Fibroblast of lung (primary cell): ENCODE data around the gene KIAA1671. TPM values are rescaled to one million over a fixed set of nuclear protein-coding genes. Genes with fewer than 3 reads are reported as not detected.

Experiments used
- DNase-seq, 2 donors: peaks; one replicate each; pipeline versions ENCODE4 v3.0.0 to v3.0.0-alpha.2; 2010; ENCODE audit warnings: low read depth in 2 of 2
- H2AFZ ChIP-seq: 2 replicates; pipeline ENCODE4 v1.5.1; 2012; ENCODE audit warnings: low read length, control low read depth, inconsistent platforms
- H3K27ac ChIP-seq: 2 replicates; pipeline ENCODE4 v1.5.1; 2011; ENCODE audit warnings: low read length, control low read depth; ENCODE audit not compliant: insufficient read depth
- H3K27me3 ChIP-seq: 2 replicates; pipeline ENCODE4 v1.5.1; 2011; ENCODE audit warnings: mild to moderate bottlenecking, low read length; ENCODE audit not compliant: control insufficient read depth, insufficient read depth
- H3K36me3 ChIP-seq: 2 replicates; pipeline ENCODE4 v1.5.1; 2011; ENCODE audit warnings: low read length; ENCODE audit not compliant: control insufficient read depth, insufficient read depth
- H3K4me1 ChIP-seq: 2 replicates; pipeline ENCODE4 v1.5.1; 2011; ENCODE audit warnings: low read length; ENCODE audit not compliant: control insufficient read depth, insufficient read depth; ENCODE audit errors: extremely low read depth
- H3K4me2 ChIP-seq: 2 replicates; pipeline ENCODE4 v1.5.1; 2011; ENCODE audit warnings: low read length, control low read depth; ENCODE audit not compliant: insufficient read depth; ENCODE audit errors: extremely low read depth
- H3K4me3 ChIP-seq, 4 experiments: fragments of 200-600 bp in 1 of 4; sonication (generic) in 1 of 4; replicated peaks in 1 of 4; 2 replicates each; pipeline ENCODE4 v1.5.1; 2011 to 2016; ENCODE audit warnings: low read length in 4 of 4, low read depth in 3 of 4, mild to moderate bottlenecking in 3 of 4, control low read depth in 2 of 4, inconsistent platforms in 1 of 4, mixed read lengths in 1 of 4; ENCODE audit not compliant: insufficient read depth in 1 of 4; ENCODE audit errors: control extremely low read depth in 1 of 4
- H3K79me2 ChIP-seq: 2 replicates; pipeline ENCODE4 v1.5.1; 2012; ENCODE audit warnings: mild to moderate bottlenecking, low read length, inconsistent platforms; ENCODE audit not compliant: control insufficient read depth, insufficient read depth
- H3K9ac ChIP-seq: 2 replicates; pipeline ENCODE4 v1.5.1; 2011; ENCODE audit warnings: mild to moderate bottlenecking, low read length, control low read depth; ENCODE audit not compliant: insufficient read depth
- H3K9me3 ChIP-seq: 2 replicates; pipeline ENCODE4 v1.5.1; 2012; ENCODE audit warnings: low read depth, low read length; ENCODE audit not compliant: control insufficient read depth, insufficient read depth
- H4K20me1 ChIP-seq: 2 replicates; pipeline ENCODE4 v1.5.1; 2011; ENCODE audit warnings: low read length; ENCODE audit not compliant: control insufficient read depth, insufficient read depth; ENCODE audit errors: extremely low read depth
- CTCF ChIP-seq, 2 donors: IDR thresholded peaks in 1 of 2; conservative IDR thresholded peaks in 1 of 2; 1 replicate in 1 of 2; 2 replicates in 1 of 2; pipeline ENCODE4 v1.5.1; 2011 to 2012; ENCODE audit warnings: low read length in 2 of 2, control low read depth in 1 of 2, inconsistent platforms in 1 of 2, low read depth in 1 of 2, mild to moderate bottlenecking in 1 of 2
- EZH2 ChIP-seq: IDR thresholded peaks from 2 replicates; pipeline ENCODE4 v1.5.1; 2012; ENCODE audit warnings: low read length, control low read depth, mild to moderate bottlenecking; ENCODE audit errors: missing control alignments
- polyA plus RNA-seq, 2 donors: library from polyadenylated mRNA; depleted of rRNA in 1 of 2; stranded (reverse) in 1 of 2; unstranded in 1 of 2; fragments of >200 nt; gene quantifications; 2 replicates each; pipeline ENCODE4 v1.2.1, GENCODE V29; 2011 to 2012; ENCODE audit warnings: missing spikeins in 1 of 2
- total RNA-seq: library from RNA; depleted of rRNA; stranded (reverse); fragments of >200 nt; gene quantifications from 2 replicates; pipeline ENCODE4 v1.2.1, GENCODE V29; 2014

The KIAA1671 gene
- total and polyA plus RNA-seq, 2 donors (not counting 1 experiment from before 2014, with no cell fraction given): 0.34 to 1.3 TPM

- Histone ChIP-seq H4K20me1 (no peaks in the 10 kb centered on the region), H3K9me3 (no peaks in the 10 kb centered on the region), H3K9ac (no peak overlapping the region), H3K36me3 (no peaks in the 10 kb centered on the region), H3K4me3 (no peak overlapping the region), H3K27ac (no peak overlapping the region), H3K4me1 (no peaks in the 10 kb centered on the region), H3K79me2 (no peaks in the 10 kb centered on the region), H3K4me2 (no peak overlapping the region), H3K27me3 (no peaks in the 10 kb centered on the region), H2AFZ (no peak overlapping the region)
- no peak for TF ChIP-seq EZH2
- TF ChIP-seq CTCF (conservative IDR thresholded peaks at IDR 0.05 in 1 of 2, IDR thresholded peaks at IDR 0.05 in 1 of 2; ENCODE audit: low read depth in 1 of 2, low read length in 2 of 2): no peak
- no peak for DNase-seq
Measured at GRCh38 chr22:25032066-25032465, 79.5 kb downstream of the KIAA1671 start.

DNA sequence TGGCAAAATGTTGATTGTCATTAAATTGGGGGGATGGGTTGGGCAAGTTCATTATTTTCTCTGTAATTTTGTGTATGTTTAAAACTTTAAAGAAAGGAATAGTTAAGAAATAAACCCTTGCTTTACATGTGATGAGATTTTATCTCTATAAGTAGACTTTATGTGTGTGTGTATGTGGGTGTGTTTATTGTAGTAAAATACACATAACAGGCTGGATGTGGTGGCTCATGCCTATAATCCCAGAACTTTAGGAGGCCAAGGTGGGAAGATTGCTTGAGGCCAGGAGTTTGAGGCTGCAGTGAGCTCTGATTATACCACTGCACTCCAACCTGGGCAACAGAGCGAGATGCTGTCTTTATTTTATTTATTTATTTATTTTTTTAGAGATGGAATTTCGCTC lies 83.2 kb downstream of the KIAA1671 start:
- no peaks in the 10 kb centered on the region for H3K4me1 ChIP-seq
- no peaks in the 10 kb centered on the region for H3K79me2 ChIP-seq
- H3K36me3 ChIP-seq: no peaks in the 10 kb centered on the region
- H3K4me3 ChIP-seq: no peak overlapping the region
- H2AFZ ChIP-seq: no peak overlapping the region
- TF ChIP-seq EZH2 (no peak), CTCF (conservative IDR thresholded peaks at IDR 0.05 in 1 of 2, IDR thresholded peaks at IDR 0.05 in 1 of 2; ENCODE audit: low read depth in 1 of 2, low read length in 2 of 2) (no peak)
- H4K20me1 ChIP-seq: no peaks in the 10 kb centered on the region
- no peaks in the 10 kb centered on the region for H3K27me3 ChIP-seq
- H3K9ac ChIP-seq: no peak overlapping the region
- no peak overlapping the region for H3K27ac ChIP-seq
- H3K9me3 ChIP-seq: no peaks in the 10 kb centered on the region
- H3K4me2 ChIP-seq: no peak overlapping the region
- DNase-seq: no peak

GRCh38 chr22:25038239-25038638 lies 85.7 kb downstream of the KIAA1671 start:
- Histone ChIP-seq H3K27me3 (no peaks in the 10 kb centered on the region), H3K79me2 (no peaks in the 10 kb centered on the region), H3K4me2 (no peak overlapping the region), H3K4me1 (no peaks in the 10 kb centered on the region), H3K9ac (no peak overlapping the region), H3K9me3 (no peaks in the 10 kb centered on the region), H3K36me3 (no peaks in the 10 kb centered on the region), H4K20me1 (no peaks in the 10 kb centered on the region), H2AFZ (no peak overlapping the region), H3K27ac (no peak overlapping the region), H3K4me3 (no peak overlapping the region)
- no peak for TF ChIP-seq EZH2
- TF ChIP-seq CTCF (conservative IDR thresholded peaks at IDR 0.05 in 1 of 2, IDR thresholded peaks at IDR 0.05 in 1 of 2; ENCODE audit: low read depth in 1 of 2, low read length in 2 of 2): no peak
- no peak for DNase-seq
